ENCODE results near the gene CCNE1.
A peak's percentile ranks its signal among the peaks of the same experiment; 100 is the strongest.

Gene CCNE1

GRCh38 chr19:29811125-29812079, at the start of gene CCNE1:
Gene CCNE1 (plus strand): TSS chr19:29811991. CDS start chr19:29812556, 565 bp downstream.
- DNase-seq, result peak; percentile 94

- no peak for DNase-seq
Measured at GRCh38 chr19:29763196-29763595, 48.6 kb upstream of the CCNE1 start.

GRCh38 chr19:29764361-29764760, 47.4 kb upstream of the CCNE1 start:
- no peak for DNase-seq

- DNase-seq, result no peak
Measured at GRCh38 chr19:29766100-29766499, 45.7 kb upstream of the CCNE1 start.

- no peak for DNase-seq
Measured at GRCh38 chr19:29767039-29767735, 44.6 kb upstream of the CCNE1 start.

- no peak for DNase-seq
Measured at GRCh38 chr19:29768166-29768565, 43.6 kb upstream of the CCNE1 start.

- DNase-seq, result no peak
Measured at GRCh38 chr19:29769997-29770396, 41.8 kb upstream of the CCNE1 start.

GRCh38 chr19:29770648-29771047, 41.1 kb upstream of the CCNE1 start:
- DNase-seq, result no peak

GRCh38 chr19:29771708-29772414, 39.9 kb upstream of the CCNE1 start:
- peak; percentile 73 for DNase-seq

- DNase-seq, result no peak
Measured at GRCh38 chr19:29772696-29773095, 39.1 kb upstream of the CCNE1 start.

- no peak for DNase-seq
Measured at GRCh38 chr19:29773141-29773540, 38.6 kb upstream of the CCNE1 start.

- no peak for DNase-seq
Measured at GRCh38 chr19:29774126-29774525, 37.7 kb upstream of the CCNE1 start.

GRCh38 chr19:29777781-29778309, 33.9 kb upstream of the CCNE1 start:
- no peak for DNase-seq

- DNase-seq, result no peak
Measured at GRCh38 chr19:29779921-29780320, 31.9 kb upstream of the CCNE1 start.

- no peak for DNase-seq
Measured at GRCh38 chr19:29781386-29782259, 30.2 kb upstream of the CCNE1 start.

GRCh38 chr19:29782260-29782580, 29.6 kb upstream of the CCNE1 start:
- no peak for DNase-seq

- DNase-seq, result no peak
Measured at GRCh38 chr19:29783627-29784190, 28.1 kb upstream of the CCNE1 start.

GRCh38 chr19:29784598-29785223, 27.1 kb upstream of the CCNE1 start:
- no peak for DNase-seq

GRCh38 chr19:29785360-29785759, 26.4 kb upstream of the CCNE1 start:
- no peak for DNase-seq

GRCh38 chr19:29785955-29786589, 25.7 kb upstream of the CCNE1 start:
- DNase-seq, result no peak

GRCh38 chr19:29787281-29787680, 24.5 kb upstream of the CCNE1 start:
- DNase-seq, result no peak
